SK-N-SH (cell line): ENCODE measurements around the gene RELN. TPM values are rescaled to one million over a fixed set of nuclear protein-coding genes. Genes with fewer than 3 reads are reported as not detected.

Source experiments
- CTCF ChIA-PET: fragments of 300-600, 350-600 bp; formaldehyde crosslinking; extraction: SDS; loops from one replicate; lab custom pipeline; 2021; lab: Yijun Ruan, JAX
- POLR2A ChIA-PET: fragments of 350-600 bp; sonication (Branson Sonifier 250); formaldehyde crosslinking; extraction: SDS; loops from one replicate; lab custom pipeline; 2020; ENCODE audit warnings: antibody characterized with exemption, inconsistent platforms; lab: Yijun Ruan, JAX
- DNase-seq: peaks from one replicate; pipeline ENCODE4 v3.0.0; 2012
- H2AFZ ChIP-seq: fragments of 200-600 bp; sonication (generic); 2 replicates; pipeline ENCODE4 v1.8.1; 2016; ENCODE audit warnings: antibody characterized with exemption, mild to moderate bottlenecking, low read depth
- H3F3A ChIP-seq: fragments of 200-600 bp; sonication (generic); replicated peaks from 2 replicates; pipeline ENCODE3; 2016; ENCODE audit warnings: antibody characterized with exemption, mild to moderate bottlenecking; ENCODE audit not compliant: insufficient read depth
- H3K27ac ChIP-seq, 2 experiments: fragments of 200-500 bp in 1 of 2; fragments of 200-600 bp in 1 of 2; sonication (Bioruptor generic) in 1 of 2; sonication (generic), shearing (Covaris generic) in 1 of 2; 2 replicates each; pipeline versions ENCODE4 v1.5.1 to v1.6.1; 2014 to 2016; ENCODE audit warnings: low read depth in 2 of 2, inconsistent platforms in 1 of 2, low read length in 1 of 2, mild to moderate bottlenecking in 1 of 2, mixed read lengths in 1 of 2
- H3K27me3 ChIP-seq: fragments of 200-600 bp; sonication (generic), shearing (Covaris generic); 2 replicates; pipeline ENCODE4 v1.6.1; 2016; ENCODE audit warnings: mixed run types; ENCODE audit not compliant: insufficient read depth
- H3K36me3 ChIP-seq, 2 experiments: fragments of 200-500 bp in 1 of 2; fragments of 200-600 bp in 1 of 2; sonication (Bioruptor generic) in 1 of 2; sonication (generic) in 1 of 2; replicated peaks in 1 of 2; 2 replicates each; pipeline versions ENCODE3 to v1.5.1; 2014 to 2016; ENCODE audit warnings: low read length in 1 of 2, mild to moderate bottlenecking in 1 of 2; ENCODE audit not compliant: insufficient read depth in 2 of 2, control insufficient read depth in 1 of 2
- H3K4me1 ChIP-seq, 2 experiments: fragments of 200-500 bp in 1 of 2; fragments of 200-600 bp in 1 of 2; sonication (Bioruptor generic) in 1 of 2; sonication (generic), shearing (Covaris generic) in 1 of 2; 2 replicates each; pipeline versions ENCODE4 v1.5.1 to v1.6.1; 2014 to 2016; ENCODE audit warnings: low read depth in 1 of 2, low read length in 1 of 2, mixed run types in 1 of 2; ENCODE audit not compliant: insufficient read depth in 2 of 2, control insufficient read depth in 1 of 2
- H3K4me2 ChIP-seq: fragments of 200-600 bp; sonication (generic), shearing (Covaris generic); 2 replicates; pipeline ENCODE4 v1.6.1; 2017; ENCODE audit warnings: mixed run types
- H3K4me3 ChIP-seq, 2 experiments: fragments of 200-500 bp in 1 of 2; fragments of 200-600 bp in 1 of 2; sonication (Bioruptor generic) in 1 of 2; sonication (generic), shearing (Covaris generic) in 1 of 2; 2 replicates each; pipeline versions ENCODE4 v1.5.1 to v1.8.1; 2014 to 2016; ENCODE audit warnings: low read depth in 2 of 2, inconsistent platforms in 1 of 2, low read length in 1 of 2, mild to moderate bottlenecking in 1 of 2, mixed read lengths in 1 of 2, moderate library complexity in 1 of 2
- H3K79me2 ChIP-seq: fragments of 200-600 bp; sonication (generic); 2 replicates; pipeline ENCODE4 v1.8.1; 2017; ENCODE audit warnings: mild to moderate bottlenecking; ENCODE audit not compliant: insufficient read depth
- H3K9ac ChIP-seq: fragments of 200-600 bp; sonication (generic); 2 replicates; pipeline ENCODE4 v1.6.1; 2017; ENCODE audit warnings: mixed run types
- H3K9me2 ChIP-seq: fragments of 200-600 bp; sonication (generic); 2 replicates; pipeline ENCODE4 v1.6.1; 2017; ENCODE audit warnings: mixed run types
- H3K9me3 ChIP-seq: fragments of 200-600 bp; sonication (generic); 2 replicates; pipeline ENCODE4 v1.6.1; 2017; ENCODE audit warnings: mixed run types, mild to moderate bottlenecking, moderate library complexity
- H4K20me1 ChIP-seq: fragments of 200-600 bp; sonication (generic); 2 replicates; pipeline ENCODE4 v1.6.1; 2017; ENCODE audit warnings: mild to moderate bottlenecking, mixed run types; ENCODE audit not compliant: insufficient read depth
- GABPA ChIP-seq: IDR thresholded peaks from 2 replicates; pipeline ENCODE4 v1.4.0; 2012; ENCODE audit warnings: low read depth, mild to moderate bottlenecking
- RAD21 ChIP-seq: IDR thresholded peaks from 2 replicates; pipeline ENCODE4 v1.6.1; 2012; ENCODE audit warnings: mild to moderate bottlenecking, low read length
- REST ChIP-seq: IDR thresholded peaks from 2 replicates; pipeline ENCODE4 v1.6.1; 2012; ENCODE audit warnings: mild to moderate bottlenecking, low read depth, low read length, moderate library complexity
- TEAD4 ChIP-seq: IDR thresholded peaks from 2 replicates; pipeline ENCODE4 v1.4.0; 2012; ENCODE audit warnings: mild to moderate bottlenecking, borderline replicate concordance; ENCODE audit not compliant: insufficient read depth
- USF2 ChIP-seq: fragments of 150-350 bp; IDR thresholded peaks from 2 replicates; pipeline ENCODE4 v1.6.1; 2017; ENCODE audit warnings: antibody characterized with exemption, low read length, low read depth, borderline replicate concordance
- WGBS: methylation state at CpG from one replicate; pipeline ENCODE4 v1.1.6; 2017; ENCODE audit warnings: low lambda C conversion rate; 5-methylcytosine and 5-hydroxymethylcytosine counted together
- polyA plus RNA-seq, 3 experiments: library from polyadenylated mRNA; depleted of rRNA; stranded (reverse); fragments of >200 nt; gene quantifications; 2 replicates each; pipeline ENCODE4 v1.2.3, GENCODE V29; 2012
- TF ChIP-seq, protein P1 (sequence below): IDR thresholded peaks from 2 replicates; pipeline ENCODE4 v1.4.0; 2012; ENCODE audit warnings: low read depth
- TF ChIP-seq, protein P2 (sequence below): fragments of 150-350 bp; IDR thresholded peaks from 2 replicates; pipeline ENCODE4 v1.6.1; 2016; ENCODE audit warnings: mild to moderate bottlenecking, low read depth, low read length

Gene RELN
- polyA plus RNA-seq, 1 of the 3 experiments (the other 2 are of a cell fraction), result 0.02 TPM

- CTCF ChIA-PET, result no interaction called here
- H3K9me3 ChIP-seq, result no peaks in the 10 kb centered on the region
- 53% methylated on average over 4 of the region's 4 CpGs for WGBS
Observed at GRCh38 chr7:103851357-103851756, 138.1 kb downstream of the RELN start.

More at GRCh38 chr7:103851357-103851756, 138.1 kb downstream of the RELN start:
- Histone ChIP-seq H4K20me1 (no peaks in the 10 kb centered on the region), H3K36me3 (no peaks in the 10 kb centered on the region), H3K4me2 (no peak overlapping the region), H3F3A (no peaks in the 10 kb centered on the region), H3K9ac (no peak overlapping the region), H3K27me3 (no peaks in the 10 kb centered on the region), H2AFZ (no peak overlapping the region), H3K27ac (no peak overlapping the region), H3K4me3 (no peak overlapping the region), H3K9me2 (0 out of 2 replicates have a peak, but pooled peaks cover 3% of the 10 kb centered on the region), H3K4me1 (no peaks in the 10 kb centered on the region), H3K79me2 (no peaks in the 10 kb centered on the region)
- POLR2A ChIA-PET, result no interaction called here
- TF ChIP-seq GABPA, result no peak
- TF ChIP-seq, protein P1, sequence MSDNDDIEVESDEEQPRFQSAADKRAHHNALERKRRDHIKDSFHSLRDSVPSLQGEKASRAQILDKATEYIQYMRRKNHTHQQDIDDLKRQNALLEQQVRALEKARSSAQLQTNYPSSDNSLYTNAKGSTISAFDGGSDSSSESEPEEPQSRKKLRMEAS, result no peak
- TF ChIP-seq, protein P2, sequence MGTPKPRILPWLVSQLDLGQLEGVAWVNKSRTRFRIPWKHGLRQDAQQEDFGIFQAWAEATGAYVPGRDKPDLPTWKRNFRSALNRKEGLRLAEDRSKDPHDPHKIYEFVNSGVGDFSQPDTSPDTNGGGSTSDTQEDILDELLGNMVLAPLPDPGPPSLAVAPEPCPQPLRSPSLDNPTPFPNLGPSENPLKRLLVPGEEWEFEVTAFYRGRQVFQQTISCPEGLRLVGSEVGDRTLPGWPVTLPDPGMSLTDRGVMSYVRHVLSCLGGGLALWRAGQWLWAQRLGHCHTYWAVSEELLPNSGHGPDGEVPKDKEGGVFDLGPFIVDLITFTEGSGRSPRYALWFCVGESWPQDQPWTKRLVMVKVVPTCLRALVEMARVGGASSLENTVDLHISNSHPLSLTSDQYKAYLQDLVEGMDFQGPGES, result no peak
- TF ChIP-seq TEAD4, result no peak
- peak; percentile 86 for TF ChIP-seq REST
- TF ChIP-seq RAD21, result no peak
- no peak for TF ChIP-seq USF2
- no peak for DNase-seq
